NT2/D1 (cell line): Measurements from ENCODE around the gene LTBP1.

Experiments used
- DNase-seq: peaks from one replicate; pipeline ENCODE4 v3.0.0-alpha.2; 2011; ENCODE audit warnings: low read depth, low spot score
- H3K27me3 ChIP-seq: 2 replicates; pipeline ENCODE4 v1.6.0; 2011; ENCODE audit warnings: mild to moderate bottlenecking; ENCODE audit not compliant: insufficient read length, insufficient read depth
- H3K36me3 ChIP-seq: 2 replicates; pipeline ENCODE4 v1.6.1; 2011; ENCODE audit warnings: mild to moderate bottlenecking, low read length, mixed read lengths; ENCODE audit not compliant: insufficient read depth, insufficient read length
- H3K4me1 ChIP-seq: 2 replicates; pipeline ENCODE4 v1.5.1; 2011; ENCODE audit not compliant: insufficient read depth, insufficient read length
- H3K4me3 ChIP-seq: 2 replicates; pipeline ENCODE4 v1.5.1; 2011; ENCODE audit warnings: low read depth; ENCODE audit not compliant: insufficient read length
- H3K9ac ChIP-seq: 2 replicates; pipeline ENCODE4 v1.6.0; 2011; ENCODE audit warnings: low read depth; ENCODE audit not compliant: insufficient read length
- H3K9me3 ChIP-seq: 2 replicates; pipeline ENCODE4 v1.5.1; 2011; ENCODE audit warnings: mild to moderate bottlenecking, low read length; ENCODE audit not compliant: insufficient read depth
- SUZ12 ChIP-seq: IDR thresholded peaks from 2 replicates; pipeline ENCODE4 v1.6.1; 2011; ENCODE audit not compliant: insufficient read length, insufficient read depth; ENCODE audit errors: extremely low read depth
- YY1 ChIP-seq: IDR thresholded peaks from 2 replicates; pipeline ENCODE4 v1.6.1; 2011; ENCODE audit not compliant: insufficient read length, insufficient read depth
- ZNF274 ChIP-seq: IDR thresholded peaks from 2 replicates; pipeline ENCODE4 v1.6.1; 2011; ENCODE audit warnings: mild to moderate bottlenecking, low read depth, low read length

The LTBP1 gene

DNA sequence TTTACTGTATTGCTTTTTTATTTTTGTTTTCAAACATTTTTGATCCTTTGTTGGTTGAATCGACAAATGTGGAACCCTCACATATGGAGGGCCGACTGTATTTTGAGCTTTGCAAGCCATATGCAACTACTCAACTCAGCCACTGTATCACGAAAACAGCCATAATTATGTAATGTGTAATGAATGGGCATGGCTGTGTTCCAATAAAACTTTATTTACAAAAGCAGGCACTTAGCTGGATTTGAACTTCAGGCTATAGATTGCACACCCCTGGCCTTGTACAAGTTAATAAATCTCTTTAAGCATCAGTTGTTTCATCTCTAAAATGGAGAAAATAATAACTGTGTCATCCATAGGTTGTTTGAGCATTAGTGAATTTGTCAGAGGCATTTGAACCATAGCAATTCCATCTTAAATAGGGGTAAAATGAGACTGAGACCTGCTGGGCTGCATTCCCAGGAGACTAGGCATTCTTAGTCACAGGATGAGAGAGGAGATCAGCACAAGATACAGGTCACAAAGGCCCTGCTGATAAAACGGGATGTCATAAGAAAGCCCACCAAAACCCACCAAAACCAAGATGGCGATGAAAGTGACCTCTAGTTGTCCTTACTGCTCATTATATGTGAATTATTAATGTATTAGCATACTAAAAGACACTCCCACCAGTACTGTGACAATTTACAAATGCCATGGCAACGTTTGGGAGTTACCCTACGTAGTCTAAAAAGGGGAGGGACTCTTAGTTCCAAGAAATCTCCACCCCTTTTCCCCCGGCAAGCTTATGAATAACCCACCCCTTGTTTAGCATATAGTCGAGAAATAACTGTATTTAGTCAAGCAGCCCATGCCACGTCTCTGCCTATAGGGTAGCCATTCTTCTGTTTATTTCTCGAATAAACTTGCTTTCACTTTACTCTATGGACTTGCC, 13.7 kb upstream of the LTBP1 start:
- Histone ChIP-seq H3K9me3 (no peaks in the 10 kb centered on the region), H3K36me3 (no peaks in the 10 kb centered on the region), H3K9ac (no peak overlapping the region), H3K4me3 (no peak overlapping the region), H3K27me3 (no peaks in the 10 kb centered on the region), H3K4me1 (no peaks in the 10 kb centered on the region)
- TF ChIP-seq YY1 = no peak
- TF ChIP-seq ZNF274 = no peak
- TF ChIP-seq SUZ12 = no peak
- DNase-seq = no peak

DNA sequence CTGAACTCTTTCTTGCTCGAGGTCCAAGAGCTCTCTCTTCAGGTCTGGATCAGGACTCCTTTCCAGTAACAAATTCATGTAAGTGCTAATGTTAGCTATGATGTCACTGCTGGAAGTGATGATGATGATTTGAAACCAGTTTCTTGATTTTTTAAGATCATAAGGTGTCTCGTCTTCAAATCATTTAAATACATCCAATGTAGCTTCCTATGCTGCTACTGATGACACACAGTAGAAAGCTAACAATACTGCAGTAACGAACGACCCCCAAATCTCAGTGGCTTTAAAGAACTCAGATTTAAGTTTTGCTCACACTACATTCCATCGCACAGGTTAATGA, 13.0 kb upstream of the LTBP1 start:
- H3K27me3 ChIP-seq = no peaks in the 10 kb centered on the region
- H3K9ac ChIP-seq = no peak overlapping the region
- no peaks in the 10 kb centered on the region for H3K4me1 ChIP-seq
- H3K36me3 ChIP-seq = no peaks in the 10 kb centered on the region
- no peaks in the 10 kb centered on the region for H3K9me3 ChIP-seq
- DNase-seq = no peak
- no peak overlapping the region for H3K4me3 ChIP-seq
- TF ChIP-seq YY1 = no peak
- no peak for TF ChIP-seq SUZ12
- no peak for TF ChIP-seq ZNF274

DNA sequence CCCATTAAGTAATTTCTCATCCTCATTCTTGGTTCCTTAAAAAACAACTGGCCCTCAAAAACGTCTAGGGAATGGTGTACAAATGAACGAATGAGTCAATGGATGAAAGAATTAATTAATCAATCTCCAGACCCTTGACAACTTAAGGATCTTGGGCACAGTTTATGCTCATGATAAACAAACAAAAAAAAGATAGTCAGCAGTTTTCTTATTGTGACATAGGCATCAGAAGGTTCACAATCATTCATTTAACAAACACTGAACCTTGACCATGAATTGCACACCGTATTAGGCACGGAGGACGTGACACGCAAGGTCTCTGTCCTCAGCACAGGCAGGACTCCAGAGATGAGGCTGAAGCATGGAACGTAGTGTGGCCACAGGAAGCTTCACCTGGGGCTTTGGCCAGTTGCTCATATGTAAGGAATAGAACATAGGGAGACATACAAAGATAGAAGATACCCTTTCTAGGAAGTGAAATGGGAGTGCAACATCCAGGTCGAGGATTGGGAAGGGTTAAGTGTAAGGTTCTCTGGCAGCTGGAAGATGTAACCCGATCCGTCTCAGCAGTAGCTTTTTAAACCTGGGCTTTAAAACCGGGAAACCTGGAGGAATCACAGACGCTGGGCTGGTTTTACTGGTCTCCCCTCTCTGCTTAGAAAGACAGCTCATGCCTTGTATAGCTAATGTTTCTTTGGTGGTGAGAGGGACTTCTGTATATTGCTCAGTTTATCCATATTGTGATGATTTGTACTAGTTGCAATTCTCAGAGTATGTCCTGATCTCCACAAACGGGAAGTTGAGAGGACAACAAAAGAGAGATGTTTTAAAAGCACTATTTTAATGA, 8.9 kb upstream of the LTBP1 start:
- no peak for DNase-seq
- Histone ChIP-seq H3K9ac (no peak overlapping the region), H3K27me3 (no peaks in the 10 kb centered on the region), H3K4me1 (no peaks in the 10 kb centered on the region), H3K9me3 (no peaks in the 10 kb centered on the region), H3K36me3 (no peaks in the 10 kb centered on the region), H3K4me3 (no peak overlapping the region)
- TF ChIP-seq YY1 = no peak
- TF ChIP-seq ZNF274 = no peak
- TF ChIP-seq SUZ12 = no peak

DNA sequence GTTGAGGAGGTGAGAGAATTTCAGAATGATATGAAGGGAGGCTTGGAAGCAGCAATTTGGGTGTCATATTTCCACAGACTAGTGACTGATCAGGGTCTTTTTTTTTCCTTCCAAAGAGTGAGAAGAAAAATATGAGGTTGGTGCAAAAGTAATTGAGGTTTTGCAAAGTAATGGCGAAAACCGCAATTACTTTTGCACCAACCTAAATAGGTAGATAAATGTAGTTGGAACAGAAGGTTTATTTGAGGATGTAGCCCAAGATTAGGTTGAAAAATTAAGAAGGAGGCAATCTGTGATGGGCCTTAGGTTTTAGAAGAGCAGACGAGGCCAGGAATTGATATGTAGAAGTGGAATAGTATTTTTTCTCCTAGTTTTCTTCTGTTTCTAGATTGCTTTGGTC, 7.8 kb upstream of the LTBP1 start:
- Histone ChIP-seq H3K27me3 (no peaks in the 10 kb centered on the region), H3K4me1 (no peaks in the 10 kb centered on the region), H3K9ac (no peak overlapping the region), H3K9me3 (no peaks in the 10 kb centered on the region), H3K4me3 (no peak overlapping the region), H3K36me3 (no peaks in the 10 kb centered on the region)
- DNase-seq = no peak
- TF ChIP-seq ZNF274 (no peak), YY1 (no peak), SUZ12 (no peak)

DNA sequence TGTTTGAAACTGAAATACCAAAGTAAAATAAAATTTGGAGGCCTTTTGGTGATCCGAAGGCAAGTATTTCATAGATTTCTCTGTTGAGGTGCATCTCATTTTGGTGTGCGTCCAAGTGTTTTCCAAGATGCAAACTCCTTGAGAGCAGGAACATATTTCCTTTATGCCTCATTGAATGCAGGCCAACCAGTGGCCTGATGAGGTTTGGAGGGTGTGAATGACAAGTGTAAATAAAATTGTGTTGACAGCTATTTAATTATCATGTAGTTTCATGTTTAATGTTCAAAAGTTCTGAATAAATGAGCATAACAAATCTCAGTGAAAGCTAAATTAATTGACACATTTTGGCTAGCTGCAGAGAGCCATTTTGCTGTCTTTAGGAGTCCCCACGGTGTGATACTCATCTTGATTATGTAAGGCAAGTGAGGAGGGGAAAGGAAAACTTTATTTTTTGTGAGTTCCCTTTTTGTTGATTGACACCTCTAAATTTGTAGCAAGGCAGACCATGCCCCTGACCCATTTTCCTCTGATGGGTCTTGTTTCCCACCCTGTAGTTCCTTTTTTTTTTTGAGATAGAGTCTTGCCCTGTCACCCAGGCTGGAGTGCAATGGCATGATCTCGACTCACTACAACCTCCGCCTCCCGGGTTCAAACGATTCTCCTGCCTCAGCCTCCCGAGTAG, 6.3 kb upstream of the LTBP1 start:
- Histone ChIP-seq H3K4me1 (no peaks in the 10 kb centered on the region), H3K36me3 (no peaks in the 10 kb centered on the region)
- DNase-seq = no peak

DNA sequence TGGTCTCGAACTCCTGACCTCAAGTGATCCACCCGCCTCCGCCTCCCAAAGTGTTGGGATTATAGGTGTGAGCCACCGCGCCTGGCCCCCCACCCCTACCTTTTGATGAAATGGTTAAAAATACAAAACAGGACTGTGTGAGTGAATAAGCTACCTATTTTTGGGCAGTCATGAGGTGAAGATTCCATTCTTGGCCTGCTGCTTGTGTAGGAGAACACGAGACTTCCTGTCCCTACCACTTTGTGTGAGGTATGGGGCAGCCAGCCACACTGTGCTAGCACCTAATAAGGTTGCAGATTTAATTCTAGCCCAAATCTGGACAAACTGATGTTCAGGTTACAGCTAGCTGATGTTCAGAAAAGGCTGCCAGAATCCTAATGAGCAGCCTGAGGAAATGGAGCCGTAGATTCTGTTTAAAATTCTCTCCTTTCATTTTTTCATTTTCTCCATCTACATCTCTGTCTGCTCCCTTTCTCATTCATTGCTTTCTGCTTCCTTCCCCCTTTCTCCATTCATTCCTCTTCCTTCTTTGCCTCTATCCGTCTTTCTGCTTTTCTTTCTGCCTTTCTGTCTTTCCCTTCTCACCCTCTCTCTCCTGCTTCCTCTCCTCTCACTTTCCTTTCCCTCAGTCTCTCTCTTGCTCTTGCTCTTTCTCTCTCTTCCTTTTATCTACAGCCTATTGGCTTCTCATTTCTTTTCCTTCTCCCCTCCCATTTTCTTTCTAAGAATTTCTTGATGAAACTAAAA, 4.6 kb upstream of the LTBP1 start:
- no peaks in the 10 kb centered on the region for H3K27me3 ChIP-seq
- DNase-seq = no peak

More for the DNA sequence above, 6.3 kb upstream of the LTBP1 start:
- no peak overlapping the region for H3K9ac ChIP-seq
- no peak overlapping the region for H3K4me3 ChIP-seq
- no peaks in the 10 kb centered on the region for H3K9me3 ChIP-seq
- H3K27me3 ChIP-seq = no peaks in the 10 kb centered on the region
- no peak for TF ChIP-seq ZNF274
- TF ChIP-seq YY1 = no peak
- TF ChIP-seq SUZ12 = no peak

More for the DNA sequence above, 4.6 kb upstream of the LTBP1 start:
- TF ChIP-seq ZNF274 (no peak), SUZ12 (no peak), YY1 (no peak)
- no peaks in the 10 kb centered on the region for H3K9me3 ChIP-seq
- H3K36me3 ChIP-seq = no peaks in the 10 kb centered on the region
- no peak overlapping the region for H3K9ac ChIP-seq
- H3K4me1 ChIP-seq = no peaks in the 10 kb centered on the region
- no peak overlapping the region for H3K4me3 ChIP-seq
